Stimulated activated naive CD4-positive, alpha-beta T cell (primary cell): ENCODE data around the gene CYB5R3.
"Not testable (repeated sequence)": the region's sequence is repeated elsewhere in the genome, so short reads cannot be mapped to it uniquely, and the experiment has no call there.

Source experiments
- DNase-seq, 6 experiments: peaks; one replicate each; lab custom pipeline; 2025; lab: John Stamatoyannopoulos, UW

Gene CYB5R3

GRCh38 chr22:42567950-42568349, 81.2 kb downstream of the CYB5R3 start:
- not testable (repeated sequence) for DNase-seq
